Measurements from ENCODE around the gene NCCRP1. TPM values are rescaled to one million over a fixed set of nuclear protein-coding genes. Genes with fewer than 3 reads are reported as not detected.

NCCRP1 gene
- 0.46 TPM for total RNA-seq
- long read RNA-seq, result 0 reads

- TF ChIP-seq CTCF (IDR thresholded peaks at IDR 0.05), result no peak
- no peak within 1 kb of the TSS for H3K4me3 ChIP-seq
- peaks cover 64% of the 10 kb centered on the region for H3K27me3 ChIP-seq
These were observed at the start of gene NCCRP1 for GRCh38 chr19:39196860-39197562. NCCRP1 (plus strand) TSS chr19:39196964; CDS start chr19:39196983, 19 bp downstream.

GRCh38 chr19:39147480-39147879 is 49.3 kb upstream of the NCCRP1 start:
- ATAC-seq (no peak), DNase-seq (no peak)
- Histone ChIP-seq H3K36me3 (no peaks in the 10 kb centered on the region), H3K9me3 (no peaks in the 10 kb centered on the region), H3K4me3 (no peak overlapping the region), H3K4me1 (peaks cover 26% of the 10 kb centered on the region), H3K27me3 (no peaks in the 10 kb centered on the region), H3K27ac (no peak overlapping the region)
- intact Hi-C loops (cut with DNase I), result no loop called here
- TF ChIP-seq CTCF (IDR thresholded peaks at IDR 0.05), result no peak

More at GRCh38 chr19:39196860-39197562, at the start of gene NCCRP1:
- no peak within 1 kb of the TSS for H3K27ac ChIP-seq
- ATAC-seq (no peak), DNase-seq (no peak)
- peaks cover 7% of the 10 kb centered on the region for H3K4me1 ChIP-seq
- H3K36me3 ChIP-seq, result no peaks in the 10 kb centered on the region
- no peaks in the 10 kb centered on the region for H3K9me3 ChIP-seq
- intact Hi-C loops (cut with DNase I), result no loop called here

GRCh38 chr19:39148939-39149529 is 47.7 kb upstream of the NCCRP1 start:
- no peak for TF ChIP-seq CTCF (IDR thresholded peaks at IDR 0.05)
- peaks cover 26% of the 10 kb centered on the region for H3K4me1 ChIP-seq
- intact Hi-C loops (cut with DNase I), result no loop called here

GRCh38 chr19:39150235-39150634 is 46.5 kb upstream of the NCCRP1 start:
- Histone ChIP-seq H3K9me3 (no peaks in the 10 kb centered on the region), H3K36me3 (no peaks in the 10 kb centered on the region), H3K4me3 (no peak overlapping the region), H3K27ac (no peak overlapping the region), H3K4me1 (peaks cover 24% of the 10 kb centered on the region), H3K27me3 (no peaks in the 10 kb centered on the region)
- DNase-seq (no peak), ATAC-seq (no peak)
- intact Hi-C loops (cut with DNase I), result no loop called here
- no peak for TF ChIP-seq CTCF (IDR thresholded peaks at IDR 0.05)

More at GRCh38 chr19:39148939-39149529, 47.7 kb upstream of the NCCRP1 start:
- H3K9me3 ChIP-seq, result no peaks in the 10 kb centered on the region
- no peak overlapping the region for H3K27ac ChIP-seq
- H3K36me3 ChIP-seq, result no peaks in the 10 kb centered on the region
- no peak for DNase-seq
- no peak for ATAC-seq
- H3K4me3 ChIP-seq, result no peak overlapping the region
- H3K27me3 ChIP-seq, result no peaks in the 10 kb centered on the region

- Histone ChIP-seq H3K27me3 (no peaks in the 10 kb centered on the region), H3K27ac (no peak overlapping the region), H3K4me3 (no peak overlapping the region), H3K36me3 (no peaks in the 10 kb centered on the region), H3K4me1 (peaks cover 24% of the 10 kb centered on the region), H3K9me3 (no peaks in the 10 kb centered on the region)
- intact Hi-C loops (cut with DNase I), result no loop called here
- TF ChIP-seq CTCF (IDR thresholded peaks at IDR 0.05), result no peak
- ATAC-seq (no peak), DNase-seq (no peak)
These were observed 45.8 kb upstream of the NCCRP1 start for GRCh38 chr19:39150807-39151600.
